ENCODE measurements around the gene PLEKHA8. TPM values are rescaled to one million over a fixed set of nuclear protein-coding genes. Genes with fewer than 3 reads are reported as not detected.

Gene PLEKHA8
- total RNA-seq: 34.2 TPM

GRCh38 chr7:30028216-30028748 lies at the start of gene PLEKHA8:
PLEKHA8 (plus strand) TSS chr7:30028412; CDS start chr7:30028763, 351 bp downstream.

GRCh38 chr7:29989257-29989995 lies 38.8 kb upstream of the PLEKHA8 start, which contains the start of gene SCRN1:
SCRN1 (minus strand) TSS chr7:29989801; CDS start chr7:29969067, 20,734 bp downstream.

GRCh38 chr7:30026229-30027064 lies 1.8 kb upstream of the PLEKHA8 start, which contains the start of gene FKBP14:
FKBP14 (minus strand) TSS chr7:30026702; CDS start chr7:30026508, 194 bp downstream.

GRCh38 chr7:30134611-30135300 lies 106.5 kb downstream of the PLEKHA8 start, which contains the start of gene MTURN:
MTURN (plus strand) TSS chr7:30134986; CDS start chr7:30135137, 151 bp downstream.

Other genes starting within 250 kb of the PLEKHA8 start
- 2.7 TPM for gene WIPF3, start 221.9 kb upstream of the PLEKHA8 start, total RNA-seq
- gene SCRN1, start 38.6 kb upstream of the PLEKHA8 start, total RNA-seq: 124 TPM
- gene FKBP14, start 1.7 kb upstream of the PLEKHA8 start, total RNA-seq: 34.5 TPM
- 103 TPM for gene MTURN, start 106.6 kb downstream of the PLEKHA8 start, total RNA-seq